ENCODE results near the gene HLA-DPA1. TPM values are rescaled to one million over a fixed set of nuclear protein-coding genes. Genes with fewer than 3 reads are reported as not detected.

HLA-DPA1 gene
- polyA plus RNA-seq, 2 donors: 7.8 to 27.2 TPM

- Histone ChIP-seq H3K4me1 (ENCODE audit: control insufficient read depth in 2 of 2, insufficient read depth in 2 of 2, low read length in 1 of 2) (peaks cover 0 to 3% of the 10 kb centered on the region in 2 donors), H3K4me3 (ENCODE audit: low read depth in 1 of 2, low read length in 2 of 2) (no peak overlapping the region), H3K36me3 (ENCODE audit: control insufficient read depth in 2 of 2, insufficient read depth in 2 of 2, low read length in 1 of 2) (no peaks in the 10 kb centered on the region), H3K27me3 (ENCODE audit: control insufficient read depth in 1 of 2, insufficient read depth in 2 of 2, low read length in 2 of 2) (peaks cover 0 to 3% of the 10 kb centered on the region in 2 donors), H3K9me3 (ENCODE audit: control insufficient read depth in 2 of 2, insufficient read depth in 1 of 2, low read depth in 1 of 2, low read length in 1 of 2) (no peaks in the 10 kb centered on the region), H3K27ac (ENCODE audit: low read depth in 2 of 2, low read length in 1 of 2) (no peak overlapping the region)
- 21 to 24% methylated on average over 6 of the region's 6 CpGs for WGBS, 2 donors
Observed at GRCh38 chr6:33014841-33015634, 58.4 kb downstream of the HLA-DPA1 start.

Other genes with a start within 250 kb of the HLA-DPA1 start
- 10 to 100 TPM; 19.3 to 40.5 TPM for gene TAP2, start 234.9 kb downstream of the HLA-DPA1 start, polyA plus RNA-seq
- gene PSMB8, start 229.6 kb downstream of the HLA-DPA1 start, polyA plus RNA-seq: 10 to 100 TPM; 63.1 to 66.9 TPM
- 10 to 100 TPM; 29.3 to 34.2 TPM for gene TAP1, start 219.9 kb downstream of the HLA-DPA1 start, polyA plus RNA-seq
- gene PSMB9, start 219.5 kb downstream of the HLA-DPA1 start, polyA plus RNA-seq: 10 to 100 TPM; 14.5 to 25.5 TPM
- 1 to 10 TPM; 2.5 to 7.3 TPM for gene HLA-DMB, start 132.6 kb downstream of the HLA-DPA1 start, polyA plus RNA-seq
- gene HLA-DMA, start 120.6 kb downstream of the HLA-DPA1 start, polyA plus RNA-seq: 10 to 100 TPM; 11.3 to 14.4 TPM
- gene BRD2, start 105.1 kb downstream of the HLA-DPA1 start, polyA plus RNA-seq: 10 to 100 TPM; 86.9 to 97.6 TPM
- gene HLA-DOA, start 64.1 kb downstream of the HLA-DPA1 start, polyA plus RNA-seq: 1 to 10 TPM in 1 of 2 donors, under 1 TPM in 1; 0.49 to 1.5 TPM
- 10 to 100 TPM in 1 of 2 donors, 1 to 10 TPM in 1; 8.7 to 39.1 TPM for gene HLA-DPB1, start 2.3 kb upstream of the HLA-DPA1 start, polyA plus RNA-seq
- gene COL11A2, start 118.8 kb upstream of the HLA-DPA1 start, polyA plus RNA-seq: 1 to 10 TPM in 1 of 2 donors, under 1 TPM in 1; 0.38 to 1.3 TPM
- gene RXRB, start 127.0 kb upstream of the HLA-DPA1 start, polyA plus RNA-seq: 10 to 100 TPM; 24.4 to 30.0 TPM
- gene SLC39A7, start 127.2 kb upstream of the HLA-DPA1 start, polyA plus RNA-seq: 10 to 100 TPM; 22.8 to 57.3 TPM
- 10 to 100 TPM; 16.7 to 33.7 TPM for gene HSD17B8, start 131.0 kb upstream of the HLA-DPA1 start, polyA plus RNA-seq
- 10 to 100 TPM; 26.7 to 32.4 TPM for gene RING1, start 134.9 kb upstream of the HLA-DPA1 start, polyA plus RNA-seq
- 10 to 100 TPM; 44.9 to 48.9 TPM for gene VPS52, start 198.2 kb upstream of the HLA-DPA1 start, polyA plus RNA-seq
- 1,000 to 10,000 TPM; 7,154 to 7,464 TPM for gene RPS18, start 198.4 kb upstream of the HLA-DPA1 start, polyA plus RNA-seq
- gene B3GALT4, start 203.5 kb upstream of the HLA-DPA1 start, polyA plus RNA-seq: 10 to 100 TPM; 21.1 to 27.2 TPM
- gene WDR46, start 215.6 kb upstream of the HLA-DPA1 start, polyA plus RNA-seq: 10 to 100 TPM; 38.6 to 44.5 TPM
- 100 to 1,000 TPM; 127 to 293 TPM for gene PFDN6, start 216.0 kb upstream of the HLA-DPA1 start, polyA plus RNA-seq
- 100 to 1,000 TPM in 1 of 2 donors, 10 to 100 TPM in 1; 58.7 to 134 TPM for gene RGL2, start 225.3 kb upstream of the HLA-DPA1 start, polyA plus RNA-seq
- gene TAPBP, start 240.4 kb upstream of the HLA-DPA1 start, polyA plus RNA-seq: 10 to 100 TPM; 20.1 to 39.8 TPM
- gene ZBTB22, start 244.1 kb upstream of the HLA-DPA1 start, polyA plus RNA-seq: 10 to 100 TPM; 10.2 to 11.6 TPM
- 10 to 100 TPM; 27.8 to 28.7 TPM for gene DAXX, start 249.3 kb upstream of the HLA-DPA1 start, polyA plus RNA-seq